GM12878 (cell line): ENCODE measurements around the gene PIGU. TPM values are rescaled to one million over a fixed set of nuclear protein-coding genes. Genes with fewer than 3 reads are reported as not detected.

ENCODE experiments used
- ASH2L ChIP-seq: fragments of 300-600, 200-600 bp; sonication (generic); IDR thresholded peaks from 2 replicates; pipeline ENCODE4 v1.6.1; 2017; ENCODE audit warnings: low read depth, mild to moderate bottlenecking, borderline replicate concordance
- BHLHE40 ChIP-seq, 2 experiments: fragments of 450-650 bp in 1 of 2; IDR thresholded peaks; 2 replicates each; pipeline ENCODE4 v1.6.1; 2011 to 2017; ENCODE audit warnings: low read depth in 2 of 2, borderline replicate concordance in 1 of 2, improper control_type of control experiment in 1 of 2, low read length in 1 of 2, mild to moderate bottlenecking in 1 of 2
- BRCA1 ChIP-seq: IDR thresholded peaks from 2 replicates; pipeline ENCODE4 v1.6.1; 2011; ENCODE audit warnings: low read depth, low read length, improper control_type of control experiment
- CHD1 ChIP-seq: IDR thresholded peaks from 2 replicates; pipeline ENCODE4 v1.6.1; 2012; ENCODE audit warnings: low read depth, low read length, improper control_type of control experiment
- CHD2 ChIP-seq: IDR thresholded peaks from 2 replicates; pipeline ENCODE4 v1.6.1; 2011; ENCODE audit warnings: low read depth, low read length, improper control_type of control experiment, borderline replicate concordance
- CHD4 ChIP-seq: fragments of 200-600 bp; sonication (generic); IDR thresholded peaks from 2 replicates; pipeline ENCODE4 v1.6.1; 2016; ENCODE audit warnings: mild to moderate bottlenecking
- CTCF ChIP-seq, 3 experiments: IDR thresholded peaks in 2 of 3; conservative IDR thresholded peaks in 1 of 3; 2 replicates each; pipeline ENCODE4 v1.5.1; 2011; ENCODE audit warnings: low read depth in 3 of 3, low read length in 3 of 3, mild to moderate bottlenecking in 3 of 3, control low read depth in 2 of 3, moderate library complexity in 2 of 3, inconsistent platforms in 1 of 3, mixed read lengths in 1 of 3; ENCODE audit not compliant: control insufficient read depth in 2 of 3, insufficient read depth in 1 of 3; ENCODE audit errors: extremely low read depth in 1 of 3
- DPF2 ChIP-seq: fragments of 450-650 bp; IDR thresholded peaks from 2 replicates; pipeline ENCODE4 v1.6.1; 2017; ENCODE audit warnings: mild to moderate bottlenecking
- EP300 ChIP-seq, 2 experiments: fragments of 150-350 bp in 1 of 2; IDR thresholded peaks; 2 replicates each; pipeline ENCODE4 v1.6.1; 2011 to 2012; ENCODE audit warnings: low read depth in 2 of 2, low read length in 2 of 2, borderline replicate concordance in 1 of 2, improper control_type of control experiment in 1 of 2, inconsistent platforms in 1 of 2; ENCODE audit not compliant: control insufficient read depth in 1 of 2
- LARP7 ChIP-seq: fragments of 450-650 bp; IDR thresholded peaks from 2 replicates; pipeline ENCODE4 v1.6.1; 2017; ENCODE audit warnings: mild to moderate bottlenecking
- PKNOX1 ChIP-seq: fragments of 450-650 bp; IDR thresholded peaks from 2 replicates; pipeline ENCODE4 v1.6.1; 2016; ENCODE audit warnings: mild to moderate bottlenecking
- POLR2AphosphoS2 ChIP-seq: IDR thresholded peaks from 2 replicates; pipeline ENCODE4 v1.6.1; 2011; ENCODE audit warnings: low read depth, mild to moderate bottlenecking, low read length, improper control_type of control experiment, moderate library complexity
- PRDM15 ChIP-seq: fragments of 450-650 bp; formaldehyde crosslinking; IDR thresholded peaks from 2 replicates; pipeline ENCODE4 v1.4.0; 2020; ENCODE audit warnings: mild to moderate bottlenecking, moderate library complexity
- RAD51 ChIP-seq: fragments of 450-650 bp; IDR thresholded peaks from 2 replicates; pipeline ENCODE4 v1.6.1; 2016; ENCODE audit warnings: moderate library complexity, mild to moderate bottlenecking, inconsistent platforms
- SPI1 ChIP-seq: IDR thresholded peaks from 2 replicates; pipeline ENCODE4 v1.6.1; 2011; ENCODE audit warnings: low read depth, mild to moderate bottlenecking, low read length, moderate library complexity, borderline replicate concordance; ENCODE audit not compliant: insufficient read depth
- SREBF1 ChIP-seq: IDR thresholded peaks from 2 replicates; pipeline ENCODE4 v1.6.1; 2012; ENCODE audit warnings: mild to moderate bottlenecking, low read length
- SUPT20H ChIP-seq: IDR thresholded peaks from 2 replicates; pipeline ENCODE4 v1.6.1; 2011; ENCODE audit warnings: low read depth, mild to moderate bottlenecking, low read length, moderate library complexity, borderline replicate concordance; ENCODE audit not compliant: control insufficient read depth
- SUZ12 ChIP-seq: fragments of 200-600 bp; sonication (generic); IDR thresholded peaks from one replicate; pipeline ENCODE4 v1.6.1; 2018; ENCODE audit warnings: antibody characterized with exemption, mild to moderate bottlenecking; ENCODE audit not compliant: unreplicated experiment
- USF2 ChIP-seq: IDR thresholded peaks from 2 replicates; pipeline ENCODE4 v1.6.1; 2011; ENCODE audit warnings: low read depth, low read length, improper control_type of control experiment, borderline replicate concordance
- polyA plus RNA-seq, 11 experiments: library from polyadenylated mRNA; depleted of rRNA in 4 of 11; unstranded in 6 of 11; stranded (reverse) in 5 of 11; fragments of >200 nt; fragmentation: Nextera tagmentation in 4 of 11; fragmentation: Illumina TruSeq in 1 of 11; extraction: Ambion mirVana in 4 of 11; extraction: Trizol in 1 of 11; gene quantifications; 1 replicate in 1 of 11; 2 replicates in 10 of 11; pipeline versions ENCODE4 v1.2.1 to v1.2.3, GENCODE V29; 2011 to 2016; ENCODE audit warnings: inconsistent platforms in 2 of 11, missing spikeins in 2 of 11, low read depth in 1 of 11
- total RNA-seq, 4 experiments: library from RNA; depleted of rRNA in 3 of 4; stranded (reverse); fragments of >200 nt in 3 of 4; fragmentation: Illumina TruSeq in 1 of 4; extraction: Trizol in 1 of 4; gene quantifications; 2 replicates each; pipeline versions ENCODE4 v1.2.1 to v1.2.3, GENCODE V29; 2013 to 2021

PIGU gene
- total and polyA plus RNA-seq, 10 of the 15 experiments (the other 5 are each of a cell fraction or from before 2014, with no cell fraction given), result 4.1 to 88.2 (median 25.0) TPM

GRCh38 chr20:34558320-34559218, 118.3 kb downstream of the PIGU start, which contains the start of gene MAP1LC3A (continued):
- TF ChIP-seq POLR2AphosphoS2 (no peak), CTCF (IDR thresholded peaks at IDR 0.05 in 2 of 3, conservative IDR thresholded peaks at IDR 0.05 in 1 of 3; ENCODE audit: control insufficient read depth in 2 of 3, extremely low read depth in 1 of 3, insufficient read depth in 1 of 3, low read depth in 3 of 3, low read length in 3 of 3) (no peak), SPI1 (no peak), BRCA1 (peak; percentile 53; the same call in 1 of the 2 replicates), CHD1 (no peak), PRDM15 (no peak), LARP7 (0 out of 2 replicates have a peak, but pooled peaks have one; percentile 60), BHLHE40 (IDR thresholded peaks at IDR 0.05; ENCODE audit: borderline replicate concordance in 1 of 2, low read depth in 2 of 2, low read length in 1 of 2) (peak in 1 of 2 experiments; percentile 62; a peak in 2 of 4 replicates), SUZ12 (no peak), DPF2 (peak; percentile 44; the same call in 1 of the 2 replicates), CHD4 (no peak), RAD51 (no peak), SREBF1 (no peak), USF2 (no peak), SUPT20H (no peak), EP300 (IDR thresholded peaks at IDR 0.05; ENCODE audit: borderline replicate concordance in 1 of 2, control insufficient read depth in 1 of 2, low read depth in 2 of 2, low read length in 2 of 2) (no peak), ASH2L (no peak), PKNOX1 (no peak), CHD2 (peak; percentile 29; the same call in 1 of the 2 replicates)
